ENCODE measurements around the gene GOLGA3. TPM values are rescaled to one million over a fixed set of nuclear protein-coding genes. Genes with fewer than 3 reads are reported as not detected.

GOLGA3 gene
- total and polyA plus RNA-seq, 10 of the 15 experiments (the other 5 are each of a cell fraction or from before 2014, with no cell fraction given), result 2.0 to 42.7 (median 15.2) TPM

DNA sequence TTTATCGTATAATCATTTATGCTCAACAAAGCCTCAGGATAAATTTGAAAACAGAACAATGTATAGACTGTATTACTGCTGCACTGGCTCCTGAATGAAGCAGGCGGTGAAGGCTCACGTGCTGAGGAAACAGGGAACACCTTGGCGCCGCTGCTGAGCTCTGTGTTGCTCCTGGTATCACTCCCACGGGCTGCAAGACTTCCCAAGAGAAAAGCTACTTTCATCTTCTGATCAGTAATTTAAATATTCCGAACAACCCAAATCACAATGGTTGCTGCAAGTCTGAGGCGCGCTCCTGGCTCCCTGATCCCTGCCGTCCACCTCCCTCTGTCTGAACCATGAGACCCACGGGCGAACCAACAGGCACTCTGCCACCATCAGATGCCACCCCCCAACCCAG lies 102.3 kb downstream of the GOLGA3 start:
- Histone ChIP-seq H4K20me1 (ENCODE audit: control insufficient read depth, insufficient read depth) (0 out of 2 replicates have a peak, but pooled peaks cover 8% of the 10 kb centered on the region), H3K4me2 (ENCODE audit: control insufficient read depth, insufficient read depth) (no peak overlapping the region), H3K79me2 (ENCODE audit: control insufficient read depth, insufficient read depth, low read length) (no peaks in the 10 kb centered on the region), H3K9ac (ENCODE audit: control insufficient read depth, insufficient read depth, low read length) (no peak overlapping the region), H3K27ac (ENCODE audit: control insufficient read depth, insufficient read depth) (no peak overlapping the region), H3K27me3 (replicated peaks in 1 of 2; ENCODE audit: control insufficient read depth in 2 of 2, insufficient read depth in 2 of 2, low read length in 1 of 2) (no peaks in the 10 kb centered on the region), H3K36me3 (ENCODE audit: control insufficient read depth in 2 of 2, insufficient read depth in 2 of 2, low read length in 1 of 2) (peaks cover 25 to 43% of the 10 kb centered on the region in 2 experiments), H3K9me3 (replicated peaks; ENCODE audit: control insufficient read depth, insufficient read depth, low read length) (no peaks in the 10 kb centered on the region; the same call in 2 of the 3 replicates), H3K4me1 (ENCODE audit: control insufficient read depth, insufficient read depth, low read length) (no peaks in the 10 kb centered on the region), H2AFZ (ENCODE audit: control insufficient read depth, low read depth, low read length) (no peak overlapping the region), H3K4me3 (no peak overlapping the region)
- over 99% methylated on average over 11 of the region's 12 CpGs for WGBS (ENCODE audit: insufficient coverage, insufficient replicate concordance, low lambda C conversion rate, missing lambda C conversion rate)
- TF ChIP-seq IRF4 (IDR thresholded peaks at IDR 0.05; ENCODE audit: low read depth, low read length), result no peak
- no peak for TF ChIP-seq FOS (IDR thresholded peaks at IDR 0.05; ENCODE audit: borderline replicate concordance, extremely low read depth, insufficient read length)
- no peak for TF ChIP-seq SUPT20H (IDR thresholded peaks at IDR 0.05; ENCODE audit: borderline replicate concordance, control insufficient read depth, low read depth, low read length)
- TF ChIP-seq, protein P1, sequence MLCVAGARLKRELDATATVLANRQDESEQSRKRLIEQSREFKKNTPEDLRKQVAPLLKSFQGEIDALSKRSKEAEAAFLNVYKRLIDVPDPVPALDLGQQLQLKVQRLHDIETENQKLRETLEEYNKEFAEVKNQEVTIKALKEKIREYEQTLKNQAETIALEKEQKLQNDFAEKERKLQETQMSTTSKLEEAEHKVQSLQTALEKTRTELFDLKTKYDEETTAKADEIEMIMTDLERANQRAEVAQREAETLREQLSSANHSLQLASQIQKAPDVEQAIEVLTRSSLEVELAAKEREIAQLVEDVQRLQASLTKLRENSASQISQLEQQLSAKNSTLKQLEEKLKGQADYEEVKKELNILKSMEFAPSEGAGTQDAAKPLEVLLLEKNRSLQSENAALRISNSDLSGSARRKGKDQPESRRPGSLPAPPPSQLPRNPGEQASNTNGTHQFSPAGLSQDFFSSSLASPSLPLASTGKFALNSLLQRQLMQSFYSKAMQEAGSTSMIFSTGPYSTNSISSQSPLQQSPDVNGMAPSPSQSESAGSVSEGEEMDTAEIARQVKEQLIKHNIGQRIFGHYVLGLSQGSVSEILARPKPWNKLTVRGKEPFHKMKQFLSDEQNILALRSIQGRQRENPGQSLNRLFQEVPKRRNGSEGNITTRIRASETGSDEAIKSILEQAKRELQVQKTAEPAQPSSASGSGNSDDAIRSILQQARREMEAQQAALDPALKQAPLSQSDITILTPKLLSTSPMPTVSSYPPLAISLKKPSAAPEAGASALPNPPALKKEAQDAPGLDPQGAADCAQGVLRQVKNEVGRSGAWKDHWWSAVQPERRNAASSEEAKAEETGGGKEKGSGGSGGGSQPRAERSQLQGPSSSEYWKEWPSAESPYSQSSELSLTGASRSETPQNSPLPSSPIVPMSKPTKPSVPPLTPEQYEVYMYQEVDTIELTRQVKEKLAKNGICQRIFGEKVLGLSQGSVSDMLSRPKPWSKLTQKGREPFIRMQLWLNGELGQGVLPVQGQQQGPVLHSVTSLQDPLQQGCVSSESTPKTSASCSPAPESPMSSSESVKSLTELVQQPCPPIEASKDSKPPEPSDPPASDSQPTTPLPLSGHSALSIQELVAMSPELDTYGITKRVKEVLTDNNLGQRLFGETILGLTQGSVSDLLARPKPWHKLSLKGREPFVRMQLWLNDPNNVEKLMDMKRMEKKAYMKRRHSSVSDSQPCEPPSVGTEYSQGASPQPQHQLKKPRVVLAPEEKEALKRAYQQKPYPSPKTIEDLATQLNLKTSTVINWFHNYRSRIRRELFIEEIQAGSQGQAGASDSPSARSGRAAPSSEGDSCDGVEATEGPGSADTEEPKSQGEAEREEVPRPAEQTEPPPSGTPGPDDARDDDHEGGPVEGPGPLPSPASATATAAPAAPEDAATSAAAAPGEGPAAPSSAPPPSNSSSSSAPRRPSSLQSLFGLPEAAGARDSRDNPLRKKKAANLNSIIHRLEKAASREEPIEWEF (IDR thresholded peaks at IDR 0.05; ENCODE audit: insufficient replicate concordance, low read depth, low read length), result no peak
- TF ChIP-seq RCOR1 (conservative IDR thresholded peaks at IDR 0.05; ENCODE audit: low read depth, low read length), result no peak
- TF ChIP-seq ZSCAN29 (IDR thresholded peaks at IDR 0.05), result no peak
- TF ChIP-seq NBN (IDR thresholded peaks at IDR 0.05), result no peak
- TF ChIP-seq, protein P2, sequence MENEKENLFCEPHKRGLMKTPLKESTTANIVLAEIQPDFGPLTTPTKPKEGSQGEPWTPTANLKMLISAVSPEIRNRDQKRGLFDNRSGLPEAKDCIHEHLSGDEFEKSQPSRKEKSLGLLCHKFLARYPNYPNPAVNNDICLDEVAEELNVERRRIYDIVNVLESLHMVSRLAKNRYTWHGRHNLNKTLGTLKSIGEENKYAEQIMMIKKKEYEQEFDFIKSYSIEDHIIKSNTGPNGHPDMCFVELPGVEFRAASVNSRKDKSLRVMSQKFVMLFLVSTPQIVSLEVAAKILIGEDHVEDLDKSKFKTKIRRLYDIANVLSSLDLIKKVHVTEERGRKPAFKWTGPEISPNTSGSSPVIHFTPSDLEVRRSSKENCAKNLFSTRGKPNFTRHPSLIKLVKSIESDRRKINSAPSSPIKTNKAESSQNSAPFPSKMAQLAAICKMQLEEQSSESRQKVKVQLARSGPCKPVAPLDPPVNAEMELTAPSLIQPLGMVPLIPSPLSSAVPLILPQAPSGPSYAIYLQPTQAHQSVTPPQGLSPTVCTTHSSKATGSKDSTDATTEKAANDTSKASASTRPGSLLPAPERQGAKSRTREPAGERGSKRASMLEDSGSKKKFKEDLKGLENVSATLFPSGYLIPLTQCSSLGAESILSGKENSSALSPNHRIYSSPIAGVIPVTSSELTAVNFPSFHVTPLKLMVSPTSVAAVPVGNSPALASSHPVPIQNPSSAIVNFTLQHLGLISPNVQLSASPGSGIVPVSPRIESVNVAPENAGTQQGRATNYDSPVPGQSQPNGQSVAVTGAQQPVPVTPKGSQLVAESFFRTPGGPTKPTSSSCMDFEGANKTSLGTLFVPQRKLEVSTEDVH (IDR thresholded peaks at IDR 0.05; ENCODE audit: low read depth, partially characterized antibody), result no peak
- BruUV-seq (replicated peaks), result TSS peak; percentile 38
- in situ Hi-C loops (cut with MboI), result no loop called here
- no peak for DNase-seq (ENCODE audit: low read depth, low spot score)
- intact Hi-C loops (cut with micrococcal nuclease; ENCODE audit: unreplicated experiment), result no loop called here
- no peak for FAIRE-seq
- SMC1A ChIA-PET (ENCODE audit: uncharacterized antibody, unreplicated experiment), result no interaction called here
- CTCF ChIA-PET, result no interaction called here
- no peak for ATAC-seq
- RAD21 ChIA-PET (ENCODE audit: unreplicated experiment), result no interaction called here
- POLR2A ChIA-PET, result no interaction called here

Measured in GM12878 (cell line).